ENCODE results near the gene RGCC.

RGCC gene

GRCh38 chr13:41456768-41457588 lies at the start of gene RGCC:
Gene RGCC, plus strand, starts transcription at chr13:41457550. Its CDS starts 158 bp downstream, at chr13:41457708.
- Histone ChIP-seq H3K4me1 (ENCODE audit: control insufficient read depth, insufficient read depth, low read length) (peaks cover 21% of the 10 kb centered on the region), H3K36me3 (ENCODE audit: control insufficient read depth in 2 of 2, insufficient read depth in 2 of 2, low read length in 2 of 2) (no peaks in the 10 kb centered on the region), H3K4me3 (ENCODE audit: low read length in 2 of 2) (peak within 1 kb of the TSS; percentile 55 to 76), H3K27me3 (ENCODE audit: control insufficient read depth in 1 of 2, insufficient read depth in 2 of 2, low read length in 2 of 2) (peaks cover 30 to 44% of the 10 kb centered on the region in 2 donors), H3K9me3 (ENCODE audit: control insufficient read depth in 2 of 2, low read length in 2 of 2) (no peaks in the 10 kb centered on the region), H3K9ac (ENCODE audit: low read length in 2 of 2) (peak within 1 kb of the TSS in 1 of 2 donors; percentile 57), H3K27ac (ENCODE audit: low read length) (no peak within 1 kb of the TSS)

GRCh38 chr13:41408121-41408520 lies 49.2 kb upstream of the RGCC start:
- Histone ChIP-seq H3K36me3 (ENCODE audit: control insufficient read depth in 2 of 2, insufficient read depth in 2 of 2, low read length in 2 of 2) (no peaks in the 10 kb centered on the region), H3K27me3 (ENCODE audit: control insufficient read depth in 1 of 2, insufficient read depth in 2 of 2, low read length in 2 of 2) (no peaks in the 10 kb centered on the region), H3K4me3 (ENCODE audit: low read length in 2 of 2) (no peak overlapping the region), H3K27ac (ENCODE audit: low read length) (no peak overlapping the region), H3K9me3 (ENCODE audit: control insufficient read depth in 2 of 2, low read length in 2 of 2) (no peaks in the 10 kb centered on the region), H3K4me1 (ENCODE audit: control insufficient read depth, insufficient read depth, low read length) (no peaks in the 10 kb centered on the region), H3K9ac (ENCODE audit: low read length in 2 of 2) (no peak overlapping the region)

- Histone ChIP-seq H3K9me3 (ENCODE audit: control insufficient read depth in 2 of 2, low read length in 2 of 2) (no peaks in the 10 kb centered on the region), H3K27me3 (ENCODE audit: control insufficient read depth in 1 of 2, insufficient read depth in 2 of 2, low read length in 2 of 2) (no peaks in the 10 kb centered on the region), H3K27ac (ENCODE audit: low read length) (no peak overlapping the region)
These were observed 48.6 kb upstream of the RGCC start for GRCh38 chr13:41408746-41409145.

GRCh38 chr13:41409611-41410010 lies 47.7 kb upstream of the RGCC start:
- no peaks in the 10 kb centered on the region for H3K9me3 ChIP-seq (ENCODE audit: control insufficient read depth in 2 of 2, low read length in 2 of 2)
- no peak overlapping the region for H3K9ac ChIP-seq (ENCODE audit: low read length in 2 of 2)
- H3K36me3 ChIP-seq (ENCODE audit: control insufficient read depth in 2 of 2, insufficient read depth in 2 of 2, low read length in 2 of 2), result no peaks in the 10 kb centered on the region
- no peak overlapping the region for H3K4me3 ChIP-seq (ENCODE audit: low read length in 2 of 2)
- no peak overlapping the region for H3K27ac ChIP-seq (ENCODE audit: low read length)
- H3K27me3 ChIP-seq (ENCODE audit: control insufficient read depth in 1 of 2, insufficient read depth in 2 of 2, low read length in 2 of 2), result no peaks in the 10 kb centered on the region
- H3K4me1 ChIP-seq (ENCODE audit: control insufficient read depth, insufficient read depth, low read length), result no peaks in the 10 kb centered on the region

More at GRCh38 chr13:41408746-41409145, 48.6 kb upstream of the RGCC start:
- Histone ChIP-seq H3K9ac (ENCODE audit: low read length in 2 of 2) (no peak overlapping the region), H3K4me1 (ENCODE audit: control insufficient read depth, insufficient read depth, low read length) (no peaks in the 10 kb centered on the region), H3K36me3 (ENCODE audit: control insufficient read depth in 2 of 2, insufficient read depth in 2 of 2, low read length in 2 of 2) (no peaks in the 10 kb centered on the region), H3K4me3 (ENCODE audit: low read length in 2 of 2) (no peak overlapping the region)

GRCh38 chr13:41411060-41411459 lies 46.3 kb upstream of the RGCC start:
- Histone ChIP-seq H3K9ac (ENCODE audit: low read length in 2 of 2) (no peak overlapping the region), H3K4me3 (ENCODE audit: low read length in 2 of 2) (no peak overlapping the region), H3K9me3 (ENCODE audit: control insufficient read depth in 2 of 2, low read length in 2 of 2) (no peaks in the 10 kb centered on the region)

GRCh38 chr13:41411522-41411921 lies 45.8 kb upstream of the RGCC start:
- Histone ChIP-seq H3K4me3 (ENCODE audit: low read length in 2 of 2) (no peak overlapping the region), H3K9me3 (ENCODE audit: control insufficient read depth in 2 of 2, low read length in 2 of 2) (no peaks in the 10 kb centered on the region), H3K36me3 (ENCODE audit: control insufficient read depth in 2 of 2, insufficient read depth in 2 of 2, low read length in 2 of 2) (no peaks in the 10 kb centered on the region), H3K27ac (ENCODE audit: low read length) (no peak overlapping the region), H3K27me3 (ENCODE audit: control insufficient read depth in 1 of 2, insufficient read depth in 2 of 2, low read length in 2 of 2) (no peaks in the 10 kb centered on the region), H3K9ac (ENCODE audit: low read length in 2 of 2) (no peak overlapping the region), H3K4me1 (ENCODE audit: control insufficient read depth, insufficient read depth, low read length) (no peaks in the 10 kb centered on the region)

More at GRCh38 chr13:41411060-41411459, 46.3 kb upstream of the RGCC start:
- no peaks in the 10 kb centered on the region for H3K27me3 ChIP-seq (ENCODE audit: control insufficient read depth in 1 of 2, insufficient read depth in 2 of 2, low read length in 2 of 2)
- no peaks in the 10 kb centered on the region for H3K4me1 ChIP-seq (ENCODE audit: control insufficient read depth, insufficient read depth, low read length)
- H3K27ac ChIP-seq (ENCODE audit: low read length), result no peak overlapping the region
- H3K36me3 ChIP-seq (ENCODE audit: control insufficient read depth in 2 of 2, insufficient read depth in 2 of 2, low read length in 2 of 2), result no peaks in the 10 kb centered on the region

GRCh38 chr13:41413872-41414271 lies 43.5 kb upstream of the RGCC start:
- Histone ChIP-seq H3K9me3 (ENCODE audit: control insufficient read depth in 2 of 2, low read length in 2 of 2) (no peaks in the 10 kb centered on the region), H3K36me3 (ENCODE audit: control insufficient read depth in 2 of 2, insufficient read depth in 2 of 2, low read length in 2 of 2) (no peaks in the 10 kb centered on the region), H3K27me3 (ENCODE audit: control insufficient read depth in 1 of 2, insufficient read depth in 2 of 2, low read length in 2 of 2) (no peaks in the 10 kb centered on the region), H3K9ac (ENCODE audit: low read length in 2 of 2) (no peak overlapping the region), H3K27ac (ENCODE audit: low read length) (no peak overlapping the region), H3K4me3 (ENCODE audit: low read length in 2 of 2) (no peak overlapping the region), H3K4me1 (ENCODE audit: control insufficient read depth, insufficient read depth, low read length) (no peaks in the 10 kb centered on the region)

GRCh38 chr13:41416276-41416675 lies 41.1 kb upstream of the RGCC start:
- Histone ChIP-seq H3K4me1 (ENCODE audit: control insufficient read depth, insufficient read depth, low read length) (no peaks in the 10 kb centered on the region), H3K36me3 (ENCODE audit: control insufficient read depth in 2 of 2, insufficient read depth in 2 of 2, low read length in 2 of 2) (no peaks in the 10 kb centered on the region), H3K9me3 (ENCODE audit: control insufficient read depth in 2 of 2, low read length in 2 of 2) (no peaks in the 10 kb centered on the region)

GRCh38 chr13:41418027-41418426 lies 39.3 kb upstream of the RGCC start:
- Histone ChIP-seq H3K9me3 (ENCODE audit: control insufficient read depth in 2 of 2, low read length in 2 of 2) (no peaks in the 10 kb centered on the region), H3K27ac (ENCODE audit: low read length) (no peak overlapping the region), H3K9ac (ENCODE audit: low read length in 2 of 2) (no peak overlapping the region), H3K36me3 (ENCODE audit: control insufficient read depth in 2 of 2, insufficient read depth in 2 of 2, low read length in 2 of 2) (no peaks in the 10 kb centered on the region), H3K27me3 (ENCODE audit: control insufficient read depth in 1 of 2, insufficient read depth in 2 of 2, low read length in 2 of 2) (no peaks in the 10 kb centered on the region), H3K4me3 (ENCODE audit: low read length in 2 of 2) (no peak overlapping the region), H3K4me1 (ENCODE audit: control insufficient read depth, insufficient read depth, low read length) (no peaks in the 10 kb centered on the region)

More at GRCh38 chr13:41416276-41416675, 41.1 kb upstream of the RGCC start:
- H3K27ac ChIP-seq (ENCODE audit: low read length), result no peak overlapping the region
- H3K27me3 ChIP-seq (ENCODE audit: control insufficient read depth in 1 of 2, insufficient read depth in 2 of 2, low read length in 2 of 2), result no peaks in the 10 kb centered on the region
- H3K4me3 ChIP-seq (ENCODE audit: low read length in 2 of 2), result no peak overlapping the region
- H3K9ac ChIP-seq (ENCODE audit: low read length in 2 of 2), result no peak overlapping the region

GRCh38 chr13:41418731-41419130 lies 38.6 kb upstream of the RGCC start:
- no peak overlapping the region for H3K9ac ChIP-seq (ENCODE audit: low read length in 2 of 2)
- no peak overlapping the region for H3K4me3 ChIP-seq (ENCODE audit: low read length in 2 of 2)
- H3K27me3 ChIP-seq (ENCODE audit: control insufficient read depth in 1 of 2, insufficient read depth in 2 of 2, low read length in 2 of 2), result no peaks in the 10 kb centered on the region
- no peaks in the 10 kb centered on the region for H3K9me3 ChIP-seq (ENCODE audit: control insufficient read depth in 2 of 2, low read length in 2 of 2)
- no peak overlapping the region for H3K27ac ChIP-seq (ENCODE audit: low read length)
- no peaks in the 10 kb centered on the region for H3K36me3 ChIP-seq (ENCODE audit: control insufficient read depth in 2 of 2, insufficient read depth in 2 of 2, low read length in 2 of 2)
- no peaks in the 10 kb centered on the region for H3K4me1 ChIP-seq (ENCODE audit: control insufficient read depth, insufficient read depth, low read length)

- no peak overlapping the region for H3K27ac ChIP-seq (ENCODE audit: low read length)
- no peaks in the 10 kb centered on the region for H3K27me3 ChIP-seq (ENCODE audit: control insufficient read depth in 1 of 2, insufficient read depth in 2 of 2, low read length in 2 of 2)
- H3K9me3 ChIP-seq (ENCODE audit: control insufficient read depth in 2 of 2, low read length in 2 of 2), result no peaks in the 10 kb centered on the region
- no peaks in the 10 kb centered on the region for H3K36me3 ChIP-seq (ENCODE audit: control insufficient read depth in 2 of 2, insufficient read depth in 2 of 2, low read length in 2 of 2)
- H3K4me1 ChIP-seq (ENCODE audit: control insufficient read depth, insufficient read depth, low read length), result no peaks in the 10 kb centered on the region
- H3K4me3 ChIP-seq (ENCODE audit: low read length in 2 of 2), result no peak overlapping the region
- H3K9ac ChIP-seq (ENCODE audit: low read length in 2 of 2), result no peak overlapping the region
These were observed 38.1 kb upstream of the RGCC start for GRCh38 chr13:41419206-41419605.
